NCI-H1092 treated with DMSO at 0.1 percent for 48 hours (cell line): ENCODE data around the gene JMJD6.
A peak's percentile ranks its signal among the peaks of the same experiment; 100 is the strongest.
"Not testable (repeated sequence)": the region's sequence is repeated elsewhere in the genome, so short reads cannot be mapped to it uniquely, and the experiment has no call there.

Experiments used
- DNase-seq: peaks from one replicate; lab custom pipeline; 2025; lab: John Stamatoyannopoulos, UW

JMJD6 gene

GRCh38 chr17:76726231-76726775 is at the start of gene JMJD6:
Gene JMJD6, minus strand, starts transcription at chr17:76726606. Its CDS starts 131 bp downstream, at chr17:76726475.
- peak; percentile 97 for DNase-seq

DNA sequence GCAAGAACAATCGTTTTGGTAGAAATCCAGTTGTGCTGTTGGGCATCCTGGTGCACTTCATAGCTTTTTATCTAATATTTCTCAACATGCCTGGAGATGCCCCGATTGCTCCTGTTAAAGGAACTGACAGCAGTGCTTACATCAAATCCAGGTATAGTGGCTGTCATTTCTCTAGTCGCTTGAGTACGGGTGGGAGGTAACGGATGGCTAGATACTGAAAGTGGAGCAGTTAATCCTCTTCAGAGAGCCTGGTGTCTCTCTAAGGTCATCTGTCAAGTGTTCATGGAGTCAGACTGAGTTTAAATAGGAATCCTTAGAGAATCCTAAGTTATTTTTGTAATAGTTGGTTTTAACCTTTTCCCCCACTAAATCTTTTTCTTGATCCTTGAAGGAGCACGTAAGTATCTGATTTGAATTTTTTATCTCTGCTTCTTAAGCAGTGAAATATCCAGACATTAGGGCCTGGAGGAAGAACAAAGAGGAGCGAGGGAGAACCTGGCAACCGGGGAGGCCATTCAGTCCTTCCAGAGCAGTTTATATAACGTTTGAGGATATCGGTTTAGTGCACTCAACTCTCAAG is 48.7 kb upstream of the JMJD6 start:
- DNase-seq: no peak

DNA sequence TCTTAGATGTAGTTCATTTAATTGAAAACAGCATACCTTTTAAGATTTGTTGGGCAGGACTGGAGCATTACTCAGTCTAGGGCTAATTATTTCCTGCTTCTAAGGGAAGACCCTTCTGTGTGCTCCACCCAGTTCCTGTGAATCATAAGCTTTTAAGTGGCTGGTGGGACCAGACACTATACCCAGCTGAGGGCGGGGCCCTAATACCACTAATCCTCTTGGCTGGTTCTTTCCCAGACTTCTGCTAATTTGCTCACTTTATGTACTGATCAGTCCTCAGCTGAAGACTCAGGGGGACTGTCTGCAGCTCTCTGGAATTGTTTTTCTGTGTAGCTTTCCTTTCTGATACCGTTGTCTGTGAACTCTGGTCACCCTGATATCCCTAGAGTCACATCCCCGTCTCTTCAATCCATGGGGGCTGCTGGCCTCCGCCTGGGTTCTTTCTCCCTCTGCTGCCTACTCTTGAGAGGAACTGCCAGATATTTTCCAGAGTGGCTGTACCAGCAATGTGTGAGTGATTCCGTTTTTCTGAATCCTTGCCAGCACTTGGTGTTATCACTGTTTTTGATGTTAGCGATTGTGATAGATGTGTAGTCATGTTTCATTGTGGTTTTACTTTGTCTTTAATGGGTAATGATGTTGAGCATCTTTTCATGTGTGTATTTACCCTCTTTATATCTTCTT is 46.6 kb upstream of the JMJD6 start:
- DNase-seq: no peak

- no peak for DNase-seq
Observed at GRCh38 chr17:76758570-76758969, 32.2 kb upstream of the JMJD6 start.

- DNase-seq: no peak
Observed at GRCh38 chr17:76757256-76757655, 30.9 kb upstream of the JMJD6 start.

DNA sequence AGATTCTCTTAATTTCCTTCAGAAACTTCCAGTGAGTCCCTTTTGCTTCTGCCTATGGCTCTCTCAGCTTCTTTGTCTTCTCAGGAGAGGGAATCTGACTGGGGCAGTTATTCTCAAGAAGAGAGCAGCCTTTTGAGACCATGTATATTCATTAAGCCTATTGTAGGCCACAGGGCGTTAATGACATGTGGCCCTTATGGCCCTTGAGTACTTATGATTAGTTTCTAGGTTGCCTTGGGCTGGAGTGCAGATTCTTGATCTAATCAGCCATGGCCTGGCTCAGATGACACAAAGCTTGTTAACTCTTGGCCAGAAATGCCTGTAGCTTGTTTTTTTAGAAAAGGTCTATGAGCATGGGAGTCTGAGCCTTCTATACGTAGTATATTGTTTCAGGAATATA is 28.9 kb upstream of the JMJD6 start:
- no peak for DNase-seq

DNA sequence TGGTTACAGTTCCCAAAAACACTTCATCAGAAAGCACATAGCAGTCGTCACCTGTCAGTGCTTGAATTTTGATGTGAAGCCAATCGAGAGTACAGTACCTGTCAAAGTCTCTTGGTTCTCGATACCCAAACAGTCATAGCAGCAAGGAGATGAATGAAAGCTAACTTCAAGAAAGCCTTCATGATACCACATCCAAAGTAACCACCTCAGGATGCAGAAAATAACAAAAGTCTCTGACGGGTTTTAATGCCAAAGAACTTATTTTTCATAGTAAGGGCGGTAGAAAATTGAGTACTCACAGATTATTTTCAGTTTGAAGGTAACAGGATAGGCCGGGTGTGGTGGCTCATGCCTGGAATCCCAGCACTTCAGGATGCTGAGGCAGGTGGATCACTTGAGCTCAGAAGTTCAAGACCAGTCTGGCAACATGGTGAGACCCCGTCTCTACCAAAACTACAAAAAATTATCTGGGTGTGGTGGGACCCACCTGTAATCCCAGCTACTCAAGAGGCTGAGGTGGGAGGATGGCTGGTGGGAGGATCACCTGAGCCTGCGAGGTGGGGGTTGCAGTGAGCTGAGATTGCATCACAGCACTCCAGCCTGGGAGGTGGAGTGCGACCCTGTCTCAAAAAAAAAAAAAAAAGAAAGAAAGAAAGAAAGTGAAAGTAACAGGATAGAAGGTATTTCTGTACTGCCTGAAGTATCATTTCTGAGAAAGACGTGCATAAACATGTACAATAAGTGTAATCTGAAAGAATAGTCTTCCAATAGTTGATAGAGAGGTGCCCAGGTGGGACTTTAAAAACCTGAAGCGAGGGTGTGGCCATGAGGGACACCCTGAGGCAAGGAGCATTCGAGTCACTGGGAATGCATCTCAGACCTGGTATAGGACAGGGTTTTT is 26.9 kb upstream of the JMJD6 start:
- DNase-seq: no peak

DNA sequence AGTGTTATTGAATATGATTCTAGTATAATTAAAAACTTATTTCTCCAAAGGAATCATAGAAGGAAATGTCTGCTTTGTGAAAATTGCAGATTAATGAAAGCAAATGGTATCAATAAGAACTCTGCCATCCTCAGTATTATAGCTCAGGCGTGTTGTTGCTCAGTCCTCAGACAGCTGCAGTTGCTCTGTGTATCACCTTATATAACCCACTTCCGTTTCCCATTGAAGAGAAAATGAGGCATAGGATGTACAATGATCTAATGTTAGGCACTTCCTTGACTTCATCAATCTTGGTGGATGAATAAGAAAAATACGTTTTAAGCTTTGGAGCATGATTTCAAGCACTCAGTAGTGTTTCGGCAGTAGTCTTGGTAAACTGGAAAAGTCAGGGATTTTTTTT is 25.6 kb upstream of the JMJD6 start:
- no peak for DNase-seq

DNA sequence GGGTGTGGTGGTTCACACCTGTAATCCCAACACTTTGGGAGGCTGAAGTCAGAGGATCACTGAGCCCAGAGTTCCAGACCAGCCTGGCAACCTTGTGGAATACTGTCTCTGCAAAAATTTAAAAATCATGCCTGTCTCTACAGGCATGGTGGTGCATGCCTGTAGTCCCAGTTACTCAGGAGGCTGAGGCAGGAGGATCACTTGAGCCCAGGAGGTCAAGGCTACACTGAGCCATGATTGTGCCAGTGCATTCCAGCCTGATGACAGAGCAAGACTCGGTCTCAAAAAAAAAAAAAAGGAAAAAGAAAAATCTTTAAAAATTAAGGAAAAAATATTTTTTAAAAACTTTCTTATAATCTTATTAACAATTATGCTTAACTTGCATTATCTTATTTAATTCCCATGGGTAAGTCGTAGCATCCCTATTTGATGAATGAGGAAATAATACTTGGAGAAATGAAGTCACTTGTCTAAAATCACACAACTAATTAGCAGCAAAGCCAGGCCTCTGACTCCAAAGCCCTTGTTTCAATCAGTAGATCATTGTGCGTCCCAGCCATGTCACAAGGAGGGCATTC is 25.1 kb upstream of the JMJD6 start:
- DNase-seq: no peak

DNA sequence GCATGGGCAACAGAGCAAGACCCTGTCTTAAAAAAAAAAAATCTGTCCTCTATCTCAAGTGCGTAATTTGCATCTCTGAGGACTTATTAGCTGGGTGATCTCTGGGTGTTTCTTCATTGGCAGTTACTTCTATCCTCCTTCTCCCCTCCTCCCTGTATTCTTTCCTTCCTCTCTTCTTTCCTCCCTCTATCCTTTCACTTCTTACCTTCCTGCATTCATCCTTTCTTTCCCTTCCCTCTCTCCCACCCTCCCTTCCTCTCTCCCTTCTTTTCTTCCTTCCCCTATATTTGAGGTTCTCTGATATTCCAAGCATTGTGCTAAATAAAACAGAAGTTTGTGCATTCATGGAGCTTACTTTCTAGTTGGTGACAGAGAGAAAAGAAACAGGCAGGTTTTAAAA is 22.3 kb upstream of the JMJD6 start:
- DNase-seq: no peak

DNA sequence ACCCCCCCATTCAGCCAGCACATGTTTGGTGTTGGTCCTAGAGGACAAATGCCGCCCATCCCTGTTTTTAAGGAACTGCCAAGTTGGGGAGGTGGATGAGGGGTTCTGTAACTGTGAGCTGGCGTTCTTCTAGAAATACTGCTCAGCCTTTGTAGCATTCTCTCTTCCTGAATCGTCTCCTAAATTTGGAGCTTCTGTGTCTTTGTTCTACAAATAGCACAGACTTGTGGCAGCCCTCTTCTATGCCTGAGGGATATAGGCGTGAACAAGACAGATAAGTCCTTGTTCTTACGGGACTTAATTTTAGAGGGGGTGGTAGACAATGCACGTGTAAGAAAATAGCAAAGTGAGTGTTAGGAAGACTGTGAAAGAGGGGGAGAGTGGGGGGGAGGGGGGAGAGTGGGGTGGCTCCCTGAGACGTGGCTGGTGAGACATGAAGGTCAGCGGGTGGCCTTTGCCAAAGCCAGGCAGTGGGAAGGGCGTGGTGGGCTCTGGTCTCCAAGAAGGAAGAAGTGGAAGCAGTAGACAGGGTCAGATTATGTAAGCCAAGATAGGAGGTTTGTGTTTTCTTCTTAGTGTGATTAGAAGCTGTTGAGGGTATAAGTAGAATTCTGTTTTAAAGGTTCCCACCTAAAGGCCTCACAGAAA is 21.4 kb upstream of the JMJD6 start:
- no peak for DNase-seq

- DNase-seq: not testable (repeated sequence)
Observed at GRCh38 chr17:76745785-76746184, 19.4 kb upstream of the JMJD6 start.

DNA sequence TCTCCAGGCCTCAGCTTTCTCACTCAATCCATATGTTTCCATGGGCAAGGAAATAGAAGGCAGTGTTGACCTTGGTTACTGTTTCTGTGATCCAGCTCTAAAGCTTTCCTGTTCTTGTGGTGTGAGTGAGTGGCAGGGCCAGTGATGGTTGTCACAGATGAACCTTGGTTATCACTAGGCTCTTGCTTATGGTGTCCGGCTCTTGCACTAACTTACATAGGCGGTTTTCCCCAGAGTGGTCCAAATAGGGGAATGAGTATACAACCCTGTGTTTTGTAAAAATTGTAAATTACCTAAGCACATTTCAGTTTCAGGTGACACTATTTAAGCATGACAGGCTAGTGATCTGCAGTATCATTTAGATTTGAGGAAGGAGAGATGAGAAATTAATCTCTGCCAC is 18.3 kb upstream of the JMJD6 start:
- DNase-seq: no peak

- DNase-seq: no peak
Observed at GRCh38 chr17:76742958-76743357, 16.6 kb upstream of the JMJD6 start.

DNA sequence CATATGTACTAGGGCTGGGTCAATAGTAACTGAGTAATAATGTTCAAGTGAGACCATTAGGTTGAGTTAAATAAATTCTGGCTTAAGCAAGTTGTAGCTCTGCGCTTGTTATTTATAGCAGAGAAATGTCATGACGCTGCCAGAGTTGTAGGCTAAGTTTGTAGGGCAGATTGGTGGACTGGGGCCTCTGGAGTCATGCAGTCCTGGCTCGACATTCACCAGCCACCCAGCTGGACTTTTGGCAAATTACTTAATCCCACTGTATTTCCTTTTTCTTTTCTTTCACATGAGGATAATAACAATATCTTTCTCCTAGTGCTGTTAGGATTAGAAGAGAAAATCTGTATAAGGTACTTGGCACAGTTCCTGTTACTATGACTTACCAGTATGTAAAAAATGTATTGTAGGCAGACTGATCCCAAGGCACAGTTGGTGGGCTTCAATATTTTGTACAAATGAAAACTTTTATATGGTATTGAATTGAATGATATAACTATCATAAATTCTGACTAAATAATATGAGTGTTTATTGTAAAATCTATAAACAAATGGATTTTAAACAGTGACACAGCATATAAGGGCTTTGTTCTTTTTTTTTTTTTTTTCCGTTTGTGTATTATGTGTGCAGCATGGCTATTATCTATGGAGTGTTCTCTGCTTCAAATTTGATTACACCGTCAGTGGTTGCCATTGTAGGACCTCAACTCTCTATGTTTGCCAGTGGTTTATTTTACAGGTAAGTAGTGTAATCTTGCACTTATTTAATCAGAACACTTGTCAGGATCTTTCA is 14.1 kb upstream of the JMJD6 start:
- DNase-seq: no peak

- not testable (repeated sequence) for DNase-seq
Observed at GRCh38 chr17:76739568-76740115, 13.2 kb upstream of the JMJD6 start.

DNA sequence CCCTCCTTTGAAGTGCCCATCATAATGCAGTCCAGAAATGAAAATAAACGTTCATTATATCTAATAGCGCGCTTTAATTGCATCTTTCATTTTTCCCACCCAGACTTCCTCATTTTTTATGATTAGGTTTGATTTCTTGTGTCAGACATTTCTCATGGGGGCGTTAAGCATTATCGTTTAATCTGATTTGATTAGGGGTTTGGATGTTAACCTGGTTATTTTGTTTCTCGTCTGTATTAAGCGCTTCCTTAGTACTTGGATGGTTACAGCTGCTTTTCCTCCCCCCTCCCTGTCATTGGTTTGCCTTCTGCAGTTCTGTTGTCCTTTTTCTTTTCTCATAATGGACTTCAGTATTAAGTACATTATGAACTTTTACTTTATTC is 12.1 kb upstream of the JMJD6 start:
- DNase-seq: no peak

- peak; percentile 95 for DNase-seq
Observed at GRCh38 chr17:76737676-76738467, 11.5 kb upstream of the JMJD6 start, which contains the start of gene MFSD11. Gene MFSD11, plus strand, starts transcription at chr17:76738119. Its CDS starts 234 bp downstream, at chr17:76738353.

- peak; percentile 99 for DNase-seq
Observed at GRCh38 chr17:76737082-76737675, 10.8 kb upstream of the JMJD6 start, which contains the start of gene SRSF2. Gene SRSF2, minus strand, starts transcription at chr17:76737331. Its CDS starts 171 bp downstream, at chr17:76737160.
